Fibroblast of lung (primary cell): ENCODE data around the gene PLEKHN1. TPM values are rescaled to one million over a fixed set of nuclear protein-coding genes. Genes with fewer than 3 reads are reported as not detected.

Experiments used
- DNase-seq, 2 donors: peaks; one replicate each; pipeline versions ENCODE4 v3.0.0 to v3.0.0-alpha.2; 2010; ENCODE audit warnings: low read depth in 2 of 2
- H2AFZ ChIP-seq: 2 replicates; pipeline ENCODE4 v1.5.1; 2012; ENCODE audit warnings: low read length, control low read depth, inconsistent platforms
- H3K27ac ChIP-seq: 2 replicates; pipeline ENCODE4 v1.5.1; 2011; ENCODE audit warnings: low read length, control low read depth; ENCODE audit not compliant: insufficient read depth
- H3K27me3 ChIP-seq: 2 replicates; pipeline ENCODE4 v1.5.1; 2011; ENCODE audit warnings: mild to moderate bottlenecking, low read length; ENCODE audit not compliant: control insufficient read depth, insufficient read depth
- H3K36me3 ChIP-seq: 2 replicates; pipeline ENCODE4 v1.5.1; 2011; ENCODE audit warnings: low read length; ENCODE audit not compliant: control insufficient read depth, insufficient read depth
- H3K4me1 ChIP-seq: 2 replicates; pipeline ENCODE4 v1.5.1; 2011; ENCODE audit warnings: low read length; ENCODE audit not compliant: control insufficient read depth, insufficient read depth; ENCODE audit errors: extremely low read depth
- H3K4me2 ChIP-seq: 2 replicates; pipeline ENCODE4 v1.5.1; 2011; ENCODE audit warnings: low read length, control low read depth; ENCODE audit not compliant: insufficient read depth; ENCODE audit errors: extremely low read depth
- H3K4me3 ChIP-seq, 4 experiments: fragments of 200-600 bp in 1 of 4; sonication (generic) in 1 of 4; replicated peaks in 1 of 4; 2 replicates each; pipeline ENCODE4 v1.5.1; 2011 to 2016; ENCODE audit warnings: low read length in 4 of 4, low read depth in 3 of 4, mild to moderate bottlenecking in 3 of 4, control low read depth in 2 of 4, inconsistent platforms in 1 of 4, mixed read lengths in 1 of 4; ENCODE audit not compliant: insufficient read depth in 1 of 4; ENCODE audit errors: control extremely low read depth in 1 of 4
- H3K79me2 ChIP-seq: 2 replicates; pipeline ENCODE4 v1.5.1; 2012; ENCODE audit warnings: mild to moderate bottlenecking, low read length, inconsistent platforms; ENCODE audit not compliant: control insufficient read depth, insufficient read depth
- H3K9ac ChIP-seq: 2 replicates; pipeline ENCODE4 v1.5.1; 2011; ENCODE audit warnings: mild to moderate bottlenecking, low read length, control low read depth; ENCODE audit not compliant: insufficient read depth
- H3K9me3 ChIP-seq: 2 replicates; pipeline ENCODE4 v1.5.1; 2012; ENCODE audit warnings: low read depth, low read length; ENCODE audit not compliant: control insufficient read depth, insufficient read depth
- H4K20me1 ChIP-seq: 2 replicates; pipeline ENCODE4 v1.5.1; 2011; ENCODE audit warnings: low read length; ENCODE audit not compliant: control insufficient read depth, insufficient read depth; ENCODE audit errors: extremely low read depth
- EZH2 ChIP-seq: IDR thresholded peaks from 2 replicates; pipeline ENCODE4 v1.5.1; 2012; ENCODE audit warnings: low read length, control low read depth, mild to moderate bottlenecking; ENCODE audit errors: missing control alignments
- polyA plus RNA-seq, 2 donors: library from polyadenylated mRNA; depleted of rRNA in 1 of 2; stranded (reverse) in 1 of 2; unstranded in 1 of 2; fragments of >200 nt; gene quantifications; 2 replicates each; pipeline ENCODE4 v1.2.1, GENCODE V29; 2011 to 2012; ENCODE audit warnings: missing spikeins in 1 of 2
- total RNA-seq: library from RNA; depleted of rRNA; stranded (reverse); fragments of >200 nt; gene quantifications from 2 replicates; pipeline ENCODE4 v1.2.1, GENCODE V29; 2014
- TF ChIP-seq, protein P1 (sequence below), 2 donors: IDR thresholded peaks in 1 of 2; conservative IDR thresholded peaks in 1 of 2; 1 replicate in 1 of 2; 2 replicates in 1 of 2; pipeline ENCODE4 v1.5.1; 2011 to 2012; ENCODE audit warnings: low read length in 2 of 2, control low read depth in 1 of 2, inconsistent platforms in 1 of 2, low read depth in 1 of 2, mild to moderate bottlenecking in 1 of 2

The PLEKHN1 gene
- total and polyA plus RNA-seq, 2 donors (not counting 1 experiment from before 2014, with no cell fraction given): 0.17 to 0.41 TPM

DNA sequence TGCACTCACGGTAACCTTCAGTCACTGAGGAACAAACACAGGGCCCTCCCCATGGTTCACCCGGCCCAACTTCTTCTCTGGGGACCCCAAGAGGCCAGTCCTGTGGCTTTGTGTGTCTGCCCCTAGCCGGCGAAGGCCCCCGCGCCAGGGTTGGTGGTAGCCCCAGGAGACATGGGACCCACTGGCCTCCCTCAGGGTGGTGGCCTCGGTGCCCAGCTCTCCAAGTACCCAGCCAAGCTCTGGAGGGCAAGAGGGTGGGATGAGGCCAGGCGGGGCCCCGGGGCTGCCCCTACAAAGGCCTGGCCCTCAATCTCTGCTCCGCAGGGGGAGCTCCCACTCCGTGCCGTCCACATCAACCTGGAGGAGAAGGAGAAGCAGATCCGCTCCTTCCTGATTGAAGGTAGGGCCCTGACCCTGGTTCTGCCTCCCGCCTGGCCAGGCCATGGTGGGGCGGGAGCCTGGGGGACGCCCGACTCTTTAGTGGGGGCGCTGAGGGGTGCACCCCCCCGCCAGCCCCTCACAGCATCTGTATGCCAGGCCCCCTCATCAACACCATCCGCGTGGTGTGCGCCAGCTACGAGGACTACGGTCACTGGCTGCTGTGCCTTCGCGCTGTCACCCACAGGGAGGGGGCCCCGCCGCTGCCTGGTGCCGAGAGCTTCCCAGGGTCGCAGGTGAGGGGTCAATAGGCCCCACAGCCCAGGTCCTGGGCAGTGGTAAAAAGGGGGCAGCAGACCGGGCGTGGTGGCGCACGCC lies 5.6 kb downstream of the PLEKHN1 start:
- Histone ChIP-seq H2AFZ (no peak overlapping the region), H3K4me2 (no peak overlapping the region), H3K27me3 (no peaks in the 10 kb centered on the region), H4K20me1 (no peaks in the 10 kb centered on the region), H3K9ac (no peak overlapping the region), H3K4me3 (no peak overlapping the region), H3K9me3 (no peaks in the 10 kb centered on the region), H3K79me2 (no peaks in the 10 kb centered on the region), H3K4me1 (no peaks in the 10 kb centered on the region), H3K36me3 (no peaks in the 10 kb centered on the region), H3K27ac (no peak overlapping the region)
- TF ChIP-seq, protein P1, sequence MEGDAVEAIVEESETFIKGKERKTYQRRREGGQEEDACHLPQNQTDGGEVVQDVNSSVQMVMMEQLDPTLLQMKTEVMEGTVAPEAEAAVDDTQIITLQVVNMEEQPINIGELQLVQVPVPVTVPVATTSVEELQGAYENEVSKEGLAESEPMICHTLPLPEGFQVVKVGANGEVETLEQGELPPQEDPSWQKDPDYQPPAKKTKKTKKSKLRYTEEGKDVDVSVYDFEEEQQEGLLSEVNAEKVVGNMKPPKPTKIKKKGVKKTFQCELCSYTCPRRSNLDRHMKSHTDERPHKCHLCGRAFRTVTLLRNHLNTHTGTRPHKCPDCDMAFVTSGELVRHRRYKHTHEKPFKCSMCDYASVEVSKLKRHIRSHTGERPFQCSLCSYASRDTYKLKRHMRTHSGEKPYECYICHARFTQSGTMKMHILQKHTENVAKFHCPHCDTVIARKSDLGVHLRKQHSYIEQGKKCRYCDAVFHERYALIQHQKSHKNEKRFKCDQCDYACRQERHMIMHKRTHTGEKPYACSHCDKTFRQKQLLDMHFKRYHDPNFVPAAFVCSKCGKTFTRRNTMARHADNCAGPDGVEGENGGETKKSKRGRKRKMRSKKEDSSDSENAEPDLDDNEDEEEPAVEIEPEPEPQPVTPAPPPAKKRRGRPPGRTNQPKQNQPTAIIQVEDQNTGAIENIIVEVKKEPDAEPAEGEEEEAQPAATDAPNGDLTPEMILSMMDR (conservative IDR thresholded peaks at IDR 0.05 in 1 of 2, IDR thresholded peaks at IDR 0.05 in 1 of 2; ENCODE audit: low read depth in 1 of 2, low read length in 2 of 2): no peak
- TF ChIP-seq EZH2: no peak
- DNase-seq: no peak

DNA sequence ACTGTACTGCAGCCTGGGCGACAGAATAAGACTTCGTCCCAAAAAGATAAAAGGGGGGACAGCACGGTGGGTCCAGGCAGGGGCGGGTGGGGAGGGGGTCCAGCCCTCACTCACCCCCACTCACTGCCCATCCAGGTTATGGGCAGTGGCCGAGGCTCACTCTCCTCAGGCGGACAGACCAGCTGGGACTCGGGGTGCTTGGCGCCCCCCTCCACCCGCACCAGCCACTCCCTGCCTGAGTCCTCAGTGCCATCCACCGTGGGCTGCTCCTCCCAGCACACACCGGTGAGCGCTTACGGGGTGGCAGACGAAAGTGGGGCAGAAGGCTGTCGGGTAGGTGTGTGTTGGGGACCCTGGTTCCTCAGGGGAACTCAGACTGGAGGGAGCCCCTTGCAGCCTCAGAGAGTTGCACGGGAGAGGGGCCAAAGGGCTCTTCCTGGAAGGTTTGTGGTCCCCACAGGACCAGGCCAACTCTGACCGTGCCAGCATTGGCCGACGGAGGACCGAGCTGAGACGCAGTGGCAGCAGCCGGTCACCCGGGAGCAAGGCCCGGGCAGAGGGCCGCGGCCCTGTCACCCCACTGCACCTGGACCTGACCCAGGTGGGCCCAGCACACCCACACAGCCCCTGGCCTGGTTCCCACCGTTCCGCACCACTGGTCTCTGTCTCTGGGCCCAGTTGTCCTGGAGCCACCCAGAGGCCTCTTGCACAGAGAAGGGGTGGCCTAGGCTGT lies 6.6 kb downstream of the PLEKHN1 start:
- no peak for DNase-seq
- Histone ChIP-seq H3K4me3 (no peak overlapping the region), H3K9ac (no peak overlapping the region)

DNA sequence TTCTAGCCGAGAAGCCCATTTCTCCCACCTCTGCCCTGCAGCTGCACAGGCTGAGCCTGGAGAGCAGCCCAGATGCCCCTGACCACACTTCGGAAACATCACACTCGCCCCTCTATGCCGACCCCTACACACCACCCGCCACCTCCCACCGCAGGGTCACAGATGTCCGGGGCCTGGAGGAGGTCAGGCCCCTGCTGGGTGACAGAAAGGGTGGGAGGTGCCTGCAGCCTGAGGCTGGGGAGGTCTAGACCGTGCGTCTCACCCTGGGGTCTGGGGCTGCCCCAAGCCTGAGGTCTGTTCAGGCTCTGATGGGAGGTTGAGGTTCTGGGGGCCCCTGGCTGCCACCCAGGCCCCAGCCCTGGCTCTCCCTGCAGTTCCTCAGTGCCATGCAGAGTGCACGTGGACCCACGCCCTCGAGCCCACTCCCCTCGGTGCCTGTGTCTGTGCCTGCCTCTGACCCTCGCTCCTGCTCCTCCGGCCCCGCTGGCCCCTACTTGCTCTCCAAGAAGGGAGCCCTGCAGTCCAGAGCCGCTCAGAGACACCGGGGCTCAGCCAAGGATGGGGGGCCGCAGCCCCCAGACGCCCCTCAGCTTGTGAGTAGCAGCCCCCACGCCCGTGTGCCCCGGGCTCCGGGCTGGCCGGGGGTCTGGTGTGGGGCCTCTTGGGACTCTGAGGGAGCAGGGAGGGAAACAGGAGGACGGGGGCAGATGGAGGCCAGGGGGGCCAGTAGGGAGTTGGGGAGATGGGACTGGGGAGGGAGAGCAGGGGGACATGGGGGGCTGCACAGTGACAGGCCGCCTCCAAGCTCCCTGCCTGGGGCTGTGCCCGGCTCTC lies 7.4 kb downstream of the PLEKHN1 start:
- Histone ChIP-seq H4K20me1 (no peaks in the 10 kb centered on the region), H3K4me3 (no peak overlapping the region), H3K79me2 (no peaks in the 10 kb centered on the region), H3K4me2 (no peak overlapping the region), H3K9ac (no peak overlapping the region), H3K27me3 (no peaks in the 10 kb centered on the region), H3K4me1 (no peaks in the 10 kb centered on the region), H2AFZ (no peak overlapping the region), H3K27ac (no peak overlapping the region), H3K9me3 (no peaks in the 10 kb centered on the region), H3K36me3 (no peaks in the 10 kb centered on the region)
- TF ChIP-seq EZH2: no peak
- TF ChIP-seq, protein P1 (conservative IDR thresholded peaks at IDR 0.05 in 1 of 2, IDR thresholded peaks at IDR 0.05 in 1 of 2; ENCODE audit: low read depth in 1 of 2, low read length in 2 of 2): no peak
- DNase-seq: no peak

More for the DNA sequence above, 6.6 kb downstream of the PLEKHN1 start:
- Histone ChIP-seq H3K27ac (no peak overlapping the region), H3K27me3 (no peaks in the 10 kb centered on the region), H3K79me2 (no peaks in the 10 kb centered on the region), H3K4me2 (no peak overlapping the region), H3K4me1 (no peaks in the 10 kb centered on the region), H3K9me3 (no peaks in the 10 kb centered on the region), H3K36me3 (no peaks in the 10 kb centered on the region), H2AFZ (no peak overlapping the region), H4K20me1 (no peaks in the 10 kb centered on the region)
- no peak for TF ChIP-seq EZH2
